Upper lobe of left lung (tissue), 6 donors: ENCODE measurements around the gene SUMF2. TPM values are rescaled to one million over a fixed set of nuclear protein-coding genes. Genes with fewer than 3 reads are reported as not detected.
"Not testable (repeated sequence)": the region's sequence is repeated elsewhere in the genome, so short reads cannot be mapped to it uniquely, and the experiment has no call there.

Experiments
- ATAC-seq, 2 donors: fragments of 200-7000 bp; cut with Tn5 transposase; one replicate each; pipeline ENCODE4 v1.9.1; 2022; ENCODE audit warnings: mild to moderate bottlenecking in 2 of 2, moderate library complexity in 2 of 2; ENCODE audit not compliant: low FRiP score in 2 of 2
- DNase-seq, 2 donors: peaks; one replicate each; pipeline ENCODE4 v3.0.0-alpha.2; 2019 to 2020
- H3K27ac ChIP-seq, 4 donors: fragments of 200-600 bp; sonication (generic); one replicate each; pipeline ENCODE4 v1.5.1; 2016 to 2019
- H3K27me3 ChIP-seq, 4 donors: fragments of 200-600 bp; sonication (generic); one replicate each; pipeline ENCODE4 v1.5.1; 2017 to 2019
- H3K36me3 ChIP-seq, 4 donors: fragments of 200-600 bp; sonication (generic); one replicate each; pipeline ENCODE4 v1.5.1; 2016 to 2019
- H3K4me1 ChIP-seq, 4 donors: fragments of 200-600 bp; sonication (generic); one replicate each; pipeline ENCODE4 v1.5.1; 2018 to 2019
- H3K4me3 ChIP-seq, 4 donors: fragments of 200-600 bp; sonication (generic); one replicate each; pipeline ENCODE4 v1.5.1; 2017 to 2019; ENCODE audit warnings: mild to moderate bottlenecking in 2 of 4, moderate library complexity in 1 of 4
- H3K9me3 ChIP-seq, 4 donors: fragments of 200-600 bp; sonication (generic); one replicate each; pipeline ENCODE4 v1.5.1; 2018 to 2019
- EP300 ChIP-seq, 4 donors: sonication (generic); formaldehyde crosslinking; IDR thresholded peaks; one replicate each; pipeline ENCODE4 v1.5.1; 2017; ENCODE audit warnings: antibody characterized with exemption in 4 of 4, control low read depth in 2 of 4
- POLR2A ChIP-seq, 4 donors: fragments of 450-650 bp; IDR thresholded peaks; one replicate each; pipeline ENCODE4 v1.5.1; 2016 to 2017; ENCODE audit warnings: antibody characterized with exemption in 4 of 4, mild to moderate bottlenecking in 2 of 4
- POLR2AphosphoS5 ChIP-seq, 2 donors: sonication (generic); formaldehyde crosslinking; IDR thresholded peaks; one replicate each; pipeline ENCODE4 v1.5.1; 2017; ENCODE audit warnings: antibody characterized with exemption in 2 of 2
- WGBS, 2 donors: methylation state at CpG; one replicate each; pipeline ENCODE4 v1.1.5; 2017 to 2018; 5-methylcytosine and 5-hydroxymethylcytosine counted together
- total RNA-seq, 6 donors: library from RNA; depleted of rRNA in 4 of 6; stranded (reverse); fragments of >200 nt in 4 of 6; gene quantifications; one replicate each; pipeline versions ENCODE4 v1.1.0 to v1.2.1, GENCODE V29; 2016 to 2021
- TF ChIP-seq, protein P1 (sequence below), 6 experiments: fragments of 450-650 bp in 4 of 6; fragments of 200-600 bp in 2 of 6; sonication (generic) in 2 of 6; IDR thresholded peaks; one replicate each; pipeline ENCODE4 v1.5.1; 2016 to 2019; ENCODE audit warnings: antibody characterized with exemption in 6 of 6
- donor health status: DM: no; HTN: no; CAD: no; lungs with moderate emphysema.
- donor health status: DM: no; HTN: yes; CAD: no; lungs with severe emphysema.

Gene SUMF2
- 100 to 1,000 TPM in 5 of 6 donors, 10 to 100 TPM in 1; 85.9 to 185 (median 155) TPM for total RNA-seq

DNA sequence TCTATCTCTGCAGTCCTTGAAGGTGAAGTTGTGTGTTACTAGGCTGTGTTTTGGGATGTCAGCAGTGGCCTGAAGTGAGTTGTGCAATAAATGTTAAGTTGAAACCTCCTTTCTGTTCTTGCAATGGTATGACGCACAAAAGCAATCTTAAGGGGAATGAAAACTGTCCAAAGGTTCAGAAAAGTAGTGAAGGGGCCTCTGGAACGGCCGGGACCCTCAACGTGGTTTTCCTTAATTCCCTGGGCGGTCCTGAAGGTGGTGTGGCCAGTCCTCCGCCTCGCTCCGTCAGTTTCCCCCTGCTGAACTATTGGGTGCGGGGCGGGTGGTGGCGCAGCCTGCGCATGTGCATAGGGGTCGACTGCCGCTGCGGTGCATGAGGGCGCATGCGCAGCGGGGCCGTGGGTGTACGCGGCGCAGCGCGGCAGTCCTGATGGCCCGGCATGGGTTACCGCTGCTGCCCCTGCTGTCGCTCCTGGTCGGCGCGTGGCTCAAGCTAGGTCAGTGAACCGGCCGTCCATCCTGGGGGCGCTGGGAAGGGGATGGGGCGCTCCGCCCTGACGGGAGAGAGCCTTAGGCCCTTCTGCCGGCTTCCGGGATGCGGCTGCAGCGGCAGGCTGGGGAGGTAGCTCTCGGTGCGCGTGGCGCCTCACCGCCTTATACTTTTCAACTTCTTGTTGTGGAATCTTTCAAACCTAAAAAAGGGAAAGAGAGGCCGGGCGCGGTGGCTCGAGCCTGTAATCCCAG lies at the start of gene SUMF2:
Gene SUMF2, plus strand, starts transcription at position 405 of the 744 bp plus-strand sequence. Its CDS starts 26 bp downstream, at position 431.
- TF ChIP-seq, protein P1, sequence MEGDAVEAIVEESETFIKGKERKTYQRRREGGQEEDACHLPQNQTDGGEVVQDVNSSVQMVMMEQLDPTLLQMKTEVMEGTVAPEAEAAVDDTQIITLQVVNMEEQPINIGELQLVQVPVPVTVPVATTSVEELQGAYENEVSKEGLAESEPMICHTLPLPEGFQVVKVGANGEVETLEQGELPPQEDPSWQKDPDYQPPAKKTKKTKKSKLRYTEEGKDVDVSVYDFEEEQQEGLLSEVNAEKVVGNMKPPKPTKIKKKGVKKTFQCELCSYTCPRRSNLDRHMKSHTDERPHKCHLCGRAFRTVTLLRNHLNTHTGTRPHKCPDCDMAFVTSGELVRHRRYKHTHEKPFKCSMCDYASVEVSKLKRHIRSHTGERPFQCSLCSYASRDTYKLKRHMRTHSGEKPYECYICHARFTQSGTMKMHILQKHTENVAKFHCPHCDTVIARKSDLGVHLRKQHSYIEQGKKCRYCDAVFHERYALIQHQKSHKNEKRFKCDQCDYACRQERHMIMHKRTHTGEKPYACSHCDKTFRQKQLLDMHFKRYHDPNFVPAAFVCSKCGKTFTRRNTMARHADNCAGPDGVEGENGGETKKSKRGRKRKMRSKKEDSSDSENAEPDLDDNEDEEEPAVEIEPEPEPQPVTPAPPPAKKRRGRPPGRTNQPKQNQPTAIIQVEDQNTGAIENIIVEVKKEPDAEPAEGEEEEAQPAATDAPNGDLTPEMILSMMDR (IDR thresholded peaks at IDR 0.05): peak; percentile 17 to 51 (median 34)
- TF ChIP-seq POLR2A (IDR thresholded peaks at IDR 0.05) (peak in 3 of 4 donors; percentile 82 to 94 (median 84)), POLR2AphosphoS5 (IDR thresholded peaks at IDR 0.05) (peak; percentile 93 to 95), EP300 (IDR thresholded peaks at IDR 0.05) (no peak)
- Histone ChIP-seq H3K4me1 (peaks cover 8 to 16% (median 10%) of the 10 kb centered on the region in 4 donors), H3K27me3 (no peaks in the 10 kb centered on the region), H3K27ac (peak within 1 kb of the TSS; percentile 87 to 94 (median 90)), H3K4me3 (peak within 1 kb of the TSS; percentile 71 to 97 (median 85)), H3K9me3 (no peaks in the 10 kb centered on the region), H3K36me3 (peaks cover 12 to 52% (median 30%) of the 10 kb centered on the region in 4 donors)
- 1% methylated on average over 21 to 44 of the region's 49 CpGs for WGBS, 2 donors
- peak; percentile 94 to 98 for DNase-seq
- peak; percentile 98 to 99 for ATAC-seq

DNA sequence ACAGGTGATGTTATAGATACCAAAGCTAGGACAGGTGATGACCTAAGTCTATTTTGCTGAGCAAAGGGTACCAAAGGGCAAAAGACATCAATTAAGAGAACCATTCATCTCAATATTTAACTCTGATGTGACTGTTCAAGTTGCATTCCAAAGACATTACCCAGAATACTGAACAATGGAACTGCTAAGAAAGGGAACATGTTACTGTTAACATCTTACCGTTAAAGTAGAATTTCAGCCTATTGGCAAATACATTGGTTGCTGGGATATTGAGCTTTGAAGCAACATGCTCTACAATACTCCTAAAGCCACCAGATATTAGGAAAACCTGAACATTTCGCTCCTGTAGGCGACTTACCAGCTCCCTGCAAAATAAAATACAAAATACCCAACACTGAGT lies 47.1 kb upstream of the SUMF2 start:
- DNase-seq, H3K4me3 ChIP-seq, H3K9me3 ChIP-seq, H3K4me1 ChIP-seq, H3K27me3 ChIP-seq, H3K27ac ChIP-seq, ATAC-seq: not testable (repeated sequence)
- peaks cover 0 to 39% (median 20%) of the 10 kb centered on the region in 4 donors for H3K36me3 ChIP-seq
- WGBS, 2 donors: 90 to 92% methylated on average over 3 of the region's 3 CpGs

DNA sequence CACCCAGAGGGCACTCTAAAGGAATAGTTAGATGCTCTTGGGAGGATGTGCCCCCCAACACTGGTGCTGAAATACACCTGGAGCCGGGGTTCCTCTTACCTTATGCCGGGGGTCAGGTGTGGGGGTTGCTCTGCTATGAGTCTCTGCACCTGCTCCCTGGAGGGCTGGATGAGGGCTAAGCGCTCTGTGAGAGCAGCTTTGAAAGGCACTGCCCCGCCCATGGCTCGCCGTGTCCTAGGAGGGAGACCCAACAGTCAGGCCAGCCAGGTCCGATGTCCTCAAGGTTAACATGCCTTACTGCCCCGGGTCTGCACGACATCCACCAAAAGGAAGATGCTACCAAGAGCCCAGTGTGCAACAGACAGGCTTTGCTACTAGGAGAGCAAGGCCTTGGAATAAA lies 44.6 kb upstream of the SUMF2 start:
- H3K4me3 ChIP-seq: no peak overlapping the region
- DNase-seq (peak in 1 of 2 donors; percentile 30), ATAC-seq (no peak)
- H3K36me3 ChIP-seq: peaks cover 0 to 31% (median 13%) of the 10 kb centered on the region in 4 donors
- no peaks in the 10 kb centered on the region for H3K4me1 ChIP-seq
- 90 to 95% methylated on average over 9 of the region's 9 CpGs for WGBS, 2 donors
- TF ChIP-seq POLR2AphosphoS5 (IDR thresholded peaks at IDR 0.05) (no peak), POLR2A (IDR thresholded peaks at IDR 0.05) (no peak), EP300 (IDR thresholded peaks at IDR 0.05) (no peak)
- TF ChIP-seq, protein P1 (IDR thresholded peaks at IDR 0.05): no peak
- H3K27me3 ChIP-seq: no peaks in the 10 kb centered on the region
- H3K27ac ChIP-seq: no peak overlapping the region
- H3K9me3 ChIP-seq: no peaks in the 10 kb centered on the region

DNA sequence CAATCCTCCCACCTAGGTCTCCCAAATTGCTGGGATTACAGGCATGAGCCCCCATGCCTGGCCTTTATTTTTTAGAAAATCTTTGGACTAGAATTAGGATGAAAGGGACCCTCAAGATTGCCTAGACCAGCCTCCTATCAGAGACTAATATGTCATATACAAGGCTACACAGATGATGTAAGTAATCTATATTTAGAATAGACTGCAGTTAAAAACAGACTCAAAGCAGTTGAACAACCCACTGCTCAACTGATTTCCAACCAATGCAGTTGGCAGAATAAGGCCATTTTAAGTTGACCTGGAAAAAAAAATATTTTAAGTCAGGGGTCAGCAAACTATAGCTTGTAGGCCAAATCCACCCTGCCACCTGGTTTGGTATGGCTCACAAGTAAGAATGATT lies 40.6 kb upstream of the SUMF2 start:
- ATAC-seq (no peak), DNase-seq (no peak)
- TF ChIP-seq EP300 (IDR thresholded peaks at IDR 0.05) (no peak), POLR2A (IDR thresholded peaks at IDR 0.05) (no peak), POLR2AphosphoS5 (IDR thresholded peaks at IDR 0.05) (no peak)
- TF ChIP-seq, protein P1 (IDR thresholded peaks at IDR 0.05): no peak
- peaks cover 0 to 25% (median 12%) of the 10 kb centered on the region in 4 donors for H3K36me3 ChIP-seq
- no peaks in the 10 kb centered on the region for H3K4me1 ChIP-seq
- no peak overlapping the region for H3K4me3 ChIP-seq
- no peak overlapping the region for H3K27ac ChIP-seq
- H3K27me3 ChIP-seq: no peaks in the 10 kb centered on the region
- no peaks in the 10 kb centered on the region for H3K9me3 ChIP-seq

DNA sequence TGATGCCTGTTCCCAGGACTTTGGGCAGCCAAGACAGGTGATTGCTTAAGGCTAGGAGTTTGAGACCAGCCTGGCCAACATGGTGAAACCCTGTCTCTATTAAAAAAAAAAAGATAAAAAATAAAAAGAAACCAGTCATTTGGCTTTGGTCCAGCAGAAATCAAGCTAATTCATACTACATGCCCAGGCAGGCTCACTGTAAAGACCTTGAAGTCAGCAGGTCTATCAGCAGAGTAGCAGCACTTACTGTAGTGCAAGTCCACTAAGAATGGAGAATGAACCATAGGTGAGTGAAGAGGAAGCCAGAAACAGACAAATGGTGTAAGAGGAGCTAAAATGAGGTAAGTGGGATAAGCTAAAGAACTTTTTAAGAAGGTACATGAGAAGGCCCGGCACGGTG lies 37.5 kb upstream of the SUMF2 start:
- no peak for ATAC-seq
- no peak for DNase-seq
- no peaks in the 10 kb centered on the region for H3K4me1 ChIP-seq
- H3K27ac ChIP-seq: no peak overlapping the region
- H3K36me3 ChIP-seq: peaks cover 0 to 6% (median 5%) of the 10 kb centered on the region in 4 donors
- no peaks in the 10 kb centered on the region for H3K9me3 ChIP-seq
- no peak overlapping the region for H3K4me3 ChIP-seq
- TF ChIP-seq EP300 (IDR thresholded peaks at IDR 0.05): no peak
- TF ChIP-seq POLR2A (IDR thresholded peaks at IDR 0.05): no peak
- TF ChIP-seq, protein P1 (IDR thresholded peaks at IDR 0.05): no peak
- TF ChIP-seq POLR2AphosphoS5 (IDR thresholded peaks at IDR 0.05): no peak
- WGBS, 2 donors: 78 to 98% methylated on average over 2 of the region's 2 CpGs
- H3K27me3 ChIP-seq: no peaks in the 10 kb centered on the region
